ENCODE data around the gene AACS.

- TF ChIP-seq CTCF (IDR thresholded peaks at IDR 0.05): no peak
- no peak for TF ChIP-seq POLR2A (IDR thresholded peaks at IDR 0.05)
Measured at GRCh38 chr12:125100551-125101434, 35.6 kb downstream of the AACS start.

Measured in right lobe of liver (tissue), 4 donors.